Stimulated activated CD4-positive, alpha-beta T cell treated with anti-CD3 and anti-CD28 coated beads, Interleukin-2, amount 100 ng/mL, for 48 hours (primary cell): Measurements from ENCODE around the gene SYNJ2.

Experiments
- DNase-seq, 2 donors: peaks; one replicate each; pipeline ENCODE4 v3.0.0-alpha.2; 2020

Gene SYNJ2

DNA sequence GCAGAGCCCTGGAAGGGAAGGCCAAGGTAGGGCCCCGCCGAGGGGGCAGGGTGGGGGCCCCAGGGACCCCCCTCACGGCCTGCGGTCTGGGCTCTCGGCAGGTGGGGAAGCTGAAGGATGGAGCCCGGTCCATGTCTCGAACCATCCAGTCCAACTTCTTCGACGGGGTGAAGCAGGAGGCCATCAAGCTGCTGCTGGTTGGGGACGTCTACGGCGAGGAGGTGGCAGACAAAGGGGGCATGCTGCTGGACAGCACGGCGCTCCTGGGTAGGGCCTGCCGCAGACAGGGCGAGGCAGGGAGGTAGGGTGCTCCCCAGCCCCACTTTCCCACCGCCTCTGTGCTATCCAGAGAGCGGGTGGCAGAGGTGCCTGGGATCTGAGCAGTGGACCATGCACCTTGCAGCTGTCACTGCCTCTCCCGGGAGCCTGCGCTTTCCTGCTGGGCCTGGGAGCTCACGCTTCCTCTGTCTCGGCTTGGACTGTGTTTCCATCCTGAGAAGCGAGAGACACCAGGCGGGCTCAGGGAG, 83.1 kb downstream of the SYNJ2 start:
- DNase-seq, result no peak

- no peak for DNase-seq
These were observed 84.6 kb downstream of the SYNJ2 start for GRCh38 chr6:158066136-158066781.

GRCh38 chr6:158067436-158068015, 85.9 kb downstream of the SYNJ2 start:
- no peak for DNase-seq

- no peak for DNase-seq
These were observed 86.7 kb downstream of the SYNJ2 start for GRCh38 chr6:158068156-158068892.

DNA sequence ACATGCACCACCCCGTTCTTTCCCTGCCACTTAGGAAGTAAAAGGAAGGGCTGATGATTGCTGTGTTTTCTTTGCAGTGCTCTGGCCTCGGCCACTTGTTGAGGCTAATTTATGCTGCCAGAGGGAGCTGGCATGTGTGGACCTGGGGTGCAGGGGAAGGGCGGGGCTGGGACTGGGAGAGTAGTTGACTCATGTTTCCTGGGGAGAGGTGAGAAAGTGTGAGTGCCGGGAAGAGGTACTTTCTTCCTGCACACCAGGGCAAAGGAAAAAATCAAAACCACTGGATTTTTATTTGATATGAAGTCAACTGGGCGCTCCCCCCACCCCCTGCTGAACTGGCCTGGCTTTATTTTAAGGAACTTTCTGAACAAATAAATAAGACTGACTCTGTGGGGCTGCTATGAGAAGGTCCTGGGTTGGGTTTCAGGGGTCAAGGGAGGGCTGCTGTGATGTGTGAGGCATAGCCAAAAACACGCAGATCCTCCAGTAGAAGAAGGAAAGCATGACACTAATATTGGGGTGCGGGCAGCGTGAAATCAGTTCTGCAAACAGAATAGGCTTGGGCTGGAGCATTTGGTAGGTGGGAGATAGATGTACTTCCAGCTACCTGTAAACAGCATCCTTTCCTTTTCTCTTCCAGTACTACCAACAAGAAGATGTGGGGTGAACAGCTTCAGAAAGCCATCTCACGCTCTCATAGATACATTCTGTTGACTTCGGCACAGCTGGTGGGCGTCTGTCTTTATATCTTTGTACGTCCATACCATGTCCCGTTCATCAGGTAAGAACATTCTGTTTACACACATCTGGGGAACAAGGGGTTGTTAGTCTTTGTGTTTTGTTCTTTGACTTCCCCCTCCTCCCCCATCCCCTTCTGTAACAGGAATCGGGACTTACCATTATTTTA, 87.5 kb downstream of the SYNJ2 start:
- DNase-seq, result no peak

GRCh38 chr6:158069800-158070195, 88.1 kb downstream of the SYNJ2 start:
- DNase-seq, result no peak

DNA sequence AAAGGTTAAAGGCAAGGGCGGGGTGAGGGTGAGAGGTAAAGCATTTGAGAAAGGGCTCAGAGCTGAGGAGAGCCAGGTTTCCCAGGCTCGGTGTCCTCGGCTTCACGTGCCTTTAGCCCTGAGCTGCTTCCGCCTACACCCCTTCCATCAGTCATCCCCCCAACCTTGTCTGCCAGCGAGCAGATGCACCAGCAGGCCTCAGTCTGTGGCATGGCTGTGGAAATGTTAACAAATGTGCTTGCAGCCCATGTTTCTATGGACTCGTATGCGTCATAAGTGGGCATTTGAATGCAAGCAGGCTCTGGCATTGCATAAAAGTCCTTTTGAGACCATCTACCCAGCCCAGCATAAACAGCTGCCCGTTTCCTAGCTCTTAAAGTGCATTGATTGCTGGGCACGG, 88.8 kb downstream of the SYNJ2 start:
- DNase-seq, result no peak

- DNase-seq, result no peak
These were observed 89.7 kb downstream of the SYNJ2 start for GRCh38 chr6:158071121-158072082.

GRCh38 chr6:158072083-158072721, 90.5 kb downstream of the SYNJ2 start:
- peak; percentile 61 to 67 for DNase-seq

DNA sequence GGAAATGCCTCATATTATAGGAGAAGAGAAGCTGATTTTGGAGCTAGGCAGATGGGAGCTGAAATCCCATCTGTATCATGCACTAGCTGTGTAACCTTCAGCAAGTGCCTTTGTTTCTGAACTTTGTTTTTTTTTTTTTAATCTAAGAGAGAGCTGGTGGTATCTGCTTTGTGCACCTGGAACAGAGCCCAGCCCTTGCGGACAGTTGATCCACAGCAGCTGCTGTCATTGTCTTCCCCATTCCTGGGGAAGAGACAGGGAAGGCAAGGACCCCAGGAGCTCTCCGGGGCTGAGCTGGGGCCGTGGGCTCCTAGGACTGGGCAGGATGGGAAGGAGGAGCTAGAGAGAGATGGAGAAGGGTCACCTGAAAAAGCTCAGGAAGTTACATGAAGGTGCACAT, 92.1 kb downstream of the SYNJ2 start:
- DNase-seq, result no peak

DNA sequence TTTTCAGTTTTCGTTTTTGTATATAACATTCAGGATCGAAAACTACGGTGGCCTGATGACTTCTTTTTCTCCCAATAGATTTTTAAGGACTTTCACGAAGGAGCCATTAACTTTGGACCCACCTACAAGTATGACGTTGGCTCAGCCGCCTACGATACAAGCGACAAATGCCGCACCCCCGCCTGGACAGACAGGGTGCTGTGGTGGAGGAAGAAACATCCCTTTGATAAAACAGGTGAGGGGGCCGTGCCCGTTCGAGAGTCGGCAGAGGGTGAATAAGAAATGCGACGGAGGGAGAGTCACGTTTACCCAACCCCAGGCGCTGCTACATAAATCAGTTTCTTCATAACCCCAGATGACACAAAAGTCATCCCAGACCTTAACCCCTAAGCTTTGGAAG, 94.9 kb downstream of the SYNJ2 start:
- DNase-seq, result no peak

- DNase-seq, result no peak
These were observed 96.0 kb downstream of the SYNJ2 start for GRCh38 chr6:158077676-158078075.

DNA sequence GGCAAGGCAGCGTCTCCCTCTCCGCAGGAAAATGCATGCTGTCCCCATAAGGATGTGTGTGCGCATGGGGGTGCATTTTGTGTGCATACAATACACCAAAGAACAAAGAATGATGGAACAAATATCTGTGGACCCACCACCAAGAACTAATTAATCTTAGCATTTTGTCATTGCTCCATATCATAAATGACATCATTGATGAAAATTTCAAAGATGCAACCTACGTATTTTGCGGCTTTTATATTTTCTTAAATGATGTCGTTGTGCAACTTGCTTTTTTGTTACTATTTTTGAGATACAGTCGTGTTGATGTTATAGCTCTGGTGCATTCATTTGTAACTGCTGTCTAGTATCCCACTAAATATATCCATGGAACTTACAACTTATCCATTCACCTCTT, 96.7 kb downstream of the SYNJ2 start:
- no peak for DNase-seq

DNA sequence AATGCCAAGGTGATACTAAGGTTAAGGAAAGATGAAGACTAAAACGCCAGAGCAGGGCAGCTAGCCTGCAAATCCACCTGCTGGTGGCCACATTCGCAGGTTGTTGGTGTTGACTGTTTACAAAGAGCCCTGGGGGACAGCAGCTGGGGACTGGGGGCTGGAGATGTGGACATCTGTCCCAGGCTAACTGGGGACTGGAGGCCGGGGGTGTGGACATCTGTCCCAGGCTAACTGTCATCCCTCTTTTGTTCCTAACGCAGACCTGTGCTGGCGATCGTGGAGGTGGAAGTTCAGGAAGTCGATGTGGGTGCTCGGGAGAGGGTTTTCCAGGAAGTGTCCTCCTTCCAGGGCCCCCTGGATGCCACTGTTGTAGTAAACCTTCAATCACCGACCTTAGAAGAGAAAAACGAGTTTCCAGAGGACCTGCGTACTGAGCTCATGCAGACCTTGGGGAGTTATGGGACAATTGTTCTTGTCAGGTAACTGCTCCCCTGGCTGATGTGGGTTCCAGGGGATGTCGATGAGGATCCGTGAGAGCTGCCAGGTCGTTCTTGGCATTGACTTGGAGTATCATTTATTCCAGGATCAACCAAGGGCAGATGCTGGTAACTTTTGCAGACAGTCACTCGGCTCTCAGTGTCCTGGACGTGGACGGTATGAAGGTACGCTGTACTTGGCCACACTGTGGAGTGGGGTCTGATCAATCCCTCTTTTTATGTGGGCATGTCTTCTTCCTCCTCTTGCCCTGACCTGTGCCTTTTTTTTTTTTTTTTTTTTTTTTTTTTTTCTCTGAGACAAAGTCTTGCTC, 99.4 kb downstream of the SYNJ2 start:
- DNase-seq, result no peak

- no peak for DNase-seq
These were observed 99.9 kb downstream of the SYNJ2 start for GRCh38 chr6:158081657-158081935.

- no peak for DNase-seq
These were observed 102.0 kb downstream of the SYNJ2 start for GRCh38 chr6:158083455-158084325.

DNA sequence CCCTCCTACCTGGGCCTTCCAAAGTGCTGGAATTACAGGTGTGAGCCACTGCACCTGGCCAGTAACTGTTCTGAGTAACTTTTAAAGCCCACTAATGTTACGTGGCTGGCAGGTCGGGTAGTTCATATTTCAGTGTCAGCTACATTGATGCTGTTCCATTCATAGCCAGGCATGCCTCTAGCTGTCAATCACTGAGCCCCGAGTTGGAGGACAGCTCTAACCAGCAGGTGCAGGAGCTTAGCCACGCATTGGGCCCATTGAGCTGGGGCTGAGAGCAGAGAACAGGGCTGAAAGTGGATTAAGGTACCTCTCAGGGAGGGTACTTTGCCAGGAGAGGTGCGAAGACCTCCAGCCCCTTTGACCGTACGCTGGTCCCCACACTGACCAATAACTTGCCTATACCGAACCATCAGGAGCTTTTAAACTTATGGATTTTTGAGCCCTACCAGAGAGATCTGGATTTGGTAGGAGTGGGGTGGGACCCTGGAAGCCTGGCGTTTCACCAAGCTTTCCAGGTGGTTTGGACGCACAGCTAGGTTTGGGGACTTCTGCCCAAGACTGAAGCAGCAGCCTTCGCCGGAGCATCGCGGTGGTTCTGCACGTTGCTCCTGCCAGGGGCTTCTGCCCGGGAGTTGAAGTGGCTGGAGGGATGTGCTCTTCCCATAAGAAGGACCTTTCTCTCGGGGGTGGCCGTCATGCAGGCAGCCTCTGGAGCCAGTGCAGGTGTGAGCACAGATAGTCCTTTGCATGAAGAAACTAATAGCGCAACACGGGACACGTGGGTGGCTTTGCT, 103.8 kb downstream of the SYNJ2 start:
- no peak for DNase-seq

DNA sequence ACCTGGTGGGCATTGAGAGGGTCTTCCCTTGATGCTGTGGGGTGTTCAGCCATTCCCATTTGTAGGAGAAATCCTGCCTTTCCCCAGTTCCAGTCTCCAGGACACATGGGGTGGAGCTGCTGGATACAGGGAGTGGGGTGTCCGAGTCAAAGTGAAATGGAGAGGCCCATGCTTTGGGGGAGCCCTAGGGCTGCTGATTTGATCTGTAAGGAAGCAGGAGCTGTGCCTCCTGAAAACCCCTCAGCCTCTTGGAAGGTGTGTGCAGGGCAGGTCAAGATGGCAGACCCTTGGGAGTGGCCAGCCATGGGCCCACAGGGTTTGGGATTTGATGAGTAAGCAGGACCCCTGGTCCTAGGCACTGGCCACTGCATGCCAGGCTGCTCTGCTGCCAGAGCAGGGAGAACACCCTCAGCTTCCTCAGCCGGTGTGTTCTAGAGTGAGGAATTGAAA, 104.4 kb downstream of the SYNJ2 start:
- no peak for DNase-seq
